HFF-Myc (cell line): ENCODE data around the gene S1PR5.

ENCODE experiments used
- DNase-seq: peaks from one replicate; pipeline ENCODE4 v3.0.0-alpha.2; 2011; ENCODE audit warnings: low read depth; ENCODE audit errors: extremely low read depth
- H3K4me3 ChIP-seq: replicated peaks from 2 replicates; pipeline ENCODE4 v1.5.1; 2011; ENCODE audit warnings: low read depth, mild to moderate bottlenecking, control low read depth, low read length
- TF ChIP-seq, protein P1 (sequence below): IDR thresholded peaks from 2 replicates; pipeline ENCODE4 v1.5.1; 2012; ENCODE audit warnings: mild to moderate bottlenecking, low read depth, low read length, control low read depth; ENCODE audit errors: missing control alignments

S1PR5 gene

GRCh38 chr19:10520652-10521318 is 3.5 kb upstream of the S1PR5 start:
- TF ChIP-seq, protein P1, sequence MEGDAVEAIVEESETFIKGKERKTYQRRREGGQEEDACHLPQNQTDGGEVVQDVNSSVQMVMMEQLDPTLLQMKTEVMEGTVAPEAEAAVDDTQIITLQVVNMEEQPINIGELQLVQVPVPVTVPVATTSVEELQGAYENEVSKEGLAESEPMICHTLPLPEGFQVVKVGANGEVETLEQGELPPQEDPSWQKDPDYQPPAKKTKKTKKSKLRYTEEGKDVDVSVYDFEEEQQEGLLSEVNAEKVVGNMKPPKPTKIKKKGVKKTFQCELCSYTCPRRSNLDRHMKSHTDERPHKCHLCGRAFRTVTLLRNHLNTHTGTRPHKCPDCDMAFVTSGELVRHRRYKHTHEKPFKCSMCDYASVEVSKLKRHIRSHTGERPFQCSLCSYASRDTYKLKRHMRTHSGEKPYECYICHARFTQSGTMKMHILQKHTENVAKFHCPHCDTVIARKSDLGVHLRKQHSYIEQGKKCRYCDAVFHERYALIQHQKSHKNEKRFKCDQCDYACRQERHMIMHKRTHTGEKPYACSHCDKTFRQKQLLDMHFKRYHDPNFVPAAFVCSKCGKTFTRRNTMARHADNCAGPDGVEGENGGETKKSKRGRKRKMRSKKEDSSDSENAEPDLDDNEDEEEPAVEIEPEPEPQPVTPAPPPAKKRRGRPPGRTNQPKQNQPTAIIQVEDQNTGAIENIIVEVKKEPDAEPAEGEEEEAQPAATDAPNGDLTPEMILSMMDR = no peak
- no peak for DNase-seq
- H3K4me3 ChIP-seq = no peak overlapping the region

- TF ChIP-seq, protein P1 = no peak
- H3K4me3 ChIP-seq = no peak overlapping the region
- DNase-seq = no peak
These were observed 2.2 kb upstream of the S1PR5 start for GRCh38 chr19:10519421-10519820.

GRCh38 chr19:10518444-10519361 is 1.5 kb upstream of the S1PR5 start:
- no peak overlapping the region for H3K4me3 ChIP-seq

GRCh38 chr19:10517760-10518443 is 655 bp upstream of the S1PR5 start:
- H3K4me3 ChIP-seq = no peak overlapping the region
- TF ChIP-seq, protein P1 = no peak
- DNase-seq = no peak

More at GRCh38 chr19:10518444-10519361, 1.5 kb upstream of the S1PR5 start:
- DNase-seq = no peak
- TF ChIP-seq, protein P1 = no peak

DNA sequence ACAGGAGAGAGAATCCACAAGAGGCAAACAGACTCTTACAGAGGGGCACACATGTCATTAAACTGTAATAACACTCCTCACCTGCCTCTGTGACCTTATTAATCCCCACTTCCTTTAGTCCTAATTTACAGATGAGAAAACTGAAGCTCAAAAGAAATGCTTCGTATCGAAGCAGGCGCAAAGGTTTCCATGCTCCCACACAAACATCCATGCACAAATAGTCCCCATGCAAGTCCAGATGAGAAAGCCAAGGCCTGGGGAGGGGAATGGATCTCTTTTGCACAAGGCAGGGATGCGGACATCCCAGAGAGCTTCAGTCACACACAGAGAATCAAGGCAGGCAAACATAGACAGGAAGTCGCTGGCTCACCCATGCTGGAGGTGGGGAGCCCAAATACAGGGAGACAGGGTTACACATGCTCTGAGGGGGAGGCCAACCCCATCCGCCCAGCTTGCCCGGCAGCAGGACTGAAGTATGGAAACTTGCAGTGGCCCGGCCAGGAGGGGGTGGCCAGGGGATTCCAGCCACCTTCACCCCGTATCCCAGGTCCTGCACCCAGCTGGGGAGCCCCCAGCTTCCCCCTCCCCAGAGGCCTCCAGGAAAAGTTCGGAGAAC is 468 bp downstream of the S1PR5 start:
- TF ChIP-seq, protein P1 = no peak
- no peak overlapping the region for H3K4me3 ChIP-seq
- DNase-seq = no peak

DNA sequence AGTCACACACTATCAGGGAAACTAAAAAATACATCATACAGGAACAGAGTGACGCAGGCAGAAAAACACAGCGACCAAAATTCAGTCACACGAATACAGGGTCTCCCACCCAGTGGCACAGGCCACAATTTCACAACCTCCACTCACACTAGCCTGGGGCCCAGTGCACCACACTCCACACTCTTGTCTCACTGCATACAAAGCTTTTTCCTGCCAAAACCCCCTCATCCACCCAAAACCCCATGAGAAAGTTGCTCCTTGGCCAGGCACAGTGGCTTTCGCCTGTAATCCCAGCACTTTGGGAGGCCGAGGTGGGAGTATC is 1.2 kb downstream of the S1PR5 start:
- H3K4me3 ChIP-seq = no peak overlapping the region
- no peak for DNase-seq
- TF ChIP-seq, protein P1 = no peak
